Prostate gland (tissue), 2 donors: Measurements from ENCODE around the gene OS9. TPM values are rescaled to one million over a fixed set of nuclear protein-coding genes. Genes with fewer than 3 reads are reported as not detected.

Experiments used
- DNase-seq: peaks from one replicate; pipeline ENCODE4 v3.0.0-alpha.2; 2019; ENCODE audit warnings: low spot score
- H3K27ac ChIP-seq, 2 donors: fragments of 200-600 bp; sonication (generic); 2 replicates each; pipeline ENCODE4 v1.5.1; 2017 to 2019
- H3K27me3 ChIP-seq: fragments of 200-600 bp; sonication (generic); replicated peaks from 2 replicates; pipeline ENCODE4 v1.5.1; 2019; ENCODE audit not compliant: insufficient read depth
- H3K36me3 ChIP-seq, 2 donors: fragments of 200-600 bp; sonication (generic); 1 replicate in 1 of 2; 2 replicates in 1 of 2; pipeline versions ENCODE4 v1.5.1 to v1.8.1; 2017 to 2019
- H3K4me1 ChIP-seq: fragments of 200-600 bp; sonication (generic); replicated peaks from 2 replicates; pipeline ENCODE4 v1.5.1; 2019
- H3K4me3 ChIP-seq, 2 donors: fragments of 200-600 bp; sonication (generic); 2 replicates each; pipeline ENCODE4 v1.5.1; 2017 to 2019
- H3K9me3 ChIP-seq: fragments of 200-600 bp; sonication (generic); 2 replicates; pipeline ENCODE4 v1.5.1; 2017
- POLR2A ChIP-seq: fragments of 450-650 bp; IDR thresholded peaks from one replicate; pipeline ENCODE4 v1.6.1; 2016; ENCODE audit warnings: antibody characterized with exemption, mild to moderate bottlenecking
- POLR2AphosphoS5 ChIP-seq: sonication (generic); formaldehyde crosslinking; IDR thresholded peaks from one replicate; pipeline ENCODE4 v1.6.1; 2017; ENCODE audit warnings: antibody characterized with exemption
- WGBS: methylation state at CpG from one replicate; pipeline ENCODE4 v1.1.5; 2018; 5-methylcytosine and 5-hydroxymethylcytosine counted together
- intact Hi-C: fragments of 100-400 bp; cut with DNase I; formaldehyde crosslinking; loops from one replicate; pipeline ENCODE4 v1.14.2; 2022
- total RNA-seq, 2 donors: library from RNA; depleted of rRNA; stranded (reverse); fragments of >200 nt; gene quantifications; one replicate each; pipeline ENCODE4 v1.1.0, GENCODE V29; 2016
- TF ChIP-seq, protein P1 (sequence below), 4 experiments: fragments of 200-600 bp in 2 of 4; fragments of 450-650 bp in 2 of 4; sonication (generic) in 2 of 4; IDR thresholded peaks; 1 replicate in 3 of 4; 2 replicates in 1 of 4; pipeline ENCODE4 v1.5.1; 2016 to 2019; ENCODE audit warnings: antibody characterized with exemption in 4 of 4, mild to moderate bottlenecking in 2 of 4, moderate library complexity in 2 of 4

Gene OS9
- total RNA-seq, 2 donors from 2014 or later: 210 to 321 TPM

DNA sequence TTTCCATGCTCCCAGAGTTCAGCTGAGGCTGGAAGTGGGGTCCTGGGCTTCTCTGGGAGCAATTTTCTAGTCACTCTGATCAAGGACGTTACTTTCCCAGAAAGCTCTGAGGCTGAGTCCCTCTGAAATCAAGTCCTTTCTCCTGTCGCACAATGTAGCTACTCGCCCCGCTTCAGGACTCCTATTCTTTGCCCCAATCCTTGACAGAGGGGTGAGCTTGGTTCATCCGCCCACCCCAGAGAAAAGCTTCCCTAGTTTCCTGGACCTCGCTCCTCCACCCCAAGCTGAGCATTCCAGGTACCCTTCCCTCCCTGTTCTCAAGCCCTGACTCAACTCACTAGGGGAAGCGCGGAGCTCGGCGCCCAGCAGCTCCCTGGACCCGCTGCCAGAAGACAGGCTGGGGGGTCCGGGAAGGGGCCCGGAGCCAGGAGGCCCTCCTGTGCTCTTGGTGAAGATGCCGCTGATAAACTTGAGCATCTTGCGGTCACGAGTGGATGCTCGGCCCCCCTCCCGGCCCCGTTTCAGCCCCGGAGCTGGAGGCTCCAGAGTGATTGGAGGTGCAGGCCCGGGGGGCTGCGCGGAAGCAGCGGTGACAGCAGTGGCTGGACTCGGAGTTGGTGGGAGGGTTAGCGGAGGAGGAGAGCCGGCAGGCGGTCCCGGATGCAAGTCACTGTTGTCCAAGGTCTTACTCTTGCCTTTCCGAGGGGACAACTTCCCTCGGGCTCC, 43.0 kb downstream of the OS9 start:
- WGBS: 7% methylated on average over 31 of the region's 31 CpGs
- H3K4me3 ChIP-seq: peak overlapping the region in 1 of 2 donors; percentile 28
- no peak overlapping the region for H3K27ac ChIP-seq
- peaks cover 22% of the 10 kb centered on the region for H3K4me1 ChIP-seq
- no peaks in the 10 kb centered on the region for H3K36me3 ChIP-seq
- H3K27me3 ChIP-seq: peaks cover 12% of the 10 kb centered on the region
- H3K9me3 ChIP-seq: no peaks in the 10 kb centered on the region
- no peak for TF ChIP-seq POLR2A
- TF ChIP-seq, protein P1, sequence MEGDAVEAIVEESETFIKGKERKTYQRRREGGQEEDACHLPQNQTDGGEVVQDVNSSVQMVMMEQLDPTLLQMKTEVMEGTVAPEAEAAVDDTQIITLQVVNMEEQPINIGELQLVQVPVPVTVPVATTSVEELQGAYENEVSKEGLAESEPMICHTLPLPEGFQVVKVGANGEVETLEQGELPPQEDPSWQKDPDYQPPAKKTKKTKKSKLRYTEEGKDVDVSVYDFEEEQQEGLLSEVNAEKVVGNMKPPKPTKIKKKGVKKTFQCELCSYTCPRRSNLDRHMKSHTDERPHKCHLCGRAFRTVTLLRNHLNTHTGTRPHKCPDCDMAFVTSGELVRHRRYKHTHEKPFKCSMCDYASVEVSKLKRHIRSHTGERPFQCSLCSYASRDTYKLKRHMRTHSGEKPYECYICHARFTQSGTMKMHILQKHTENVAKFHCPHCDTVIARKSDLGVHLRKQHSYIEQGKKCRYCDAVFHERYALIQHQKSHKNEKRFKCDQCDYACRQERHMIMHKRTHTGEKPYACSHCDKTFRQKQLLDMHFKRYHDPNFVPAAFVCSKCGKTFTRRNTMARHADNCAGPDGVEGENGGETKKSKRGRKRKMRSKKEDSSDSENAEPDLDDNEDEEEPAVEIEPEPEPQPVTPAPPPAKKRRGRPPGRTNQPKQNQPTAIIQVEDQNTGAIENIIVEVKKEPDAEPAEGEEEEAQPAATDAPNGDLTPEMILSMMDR (IDR thresholded peaks at IDR 0.05): no peak
- no peak for TF ChIP-seq POLR2AphosphoS5
- intact Hi-C loops: no loop called here
- DNase-seq: no peak

DNA sequence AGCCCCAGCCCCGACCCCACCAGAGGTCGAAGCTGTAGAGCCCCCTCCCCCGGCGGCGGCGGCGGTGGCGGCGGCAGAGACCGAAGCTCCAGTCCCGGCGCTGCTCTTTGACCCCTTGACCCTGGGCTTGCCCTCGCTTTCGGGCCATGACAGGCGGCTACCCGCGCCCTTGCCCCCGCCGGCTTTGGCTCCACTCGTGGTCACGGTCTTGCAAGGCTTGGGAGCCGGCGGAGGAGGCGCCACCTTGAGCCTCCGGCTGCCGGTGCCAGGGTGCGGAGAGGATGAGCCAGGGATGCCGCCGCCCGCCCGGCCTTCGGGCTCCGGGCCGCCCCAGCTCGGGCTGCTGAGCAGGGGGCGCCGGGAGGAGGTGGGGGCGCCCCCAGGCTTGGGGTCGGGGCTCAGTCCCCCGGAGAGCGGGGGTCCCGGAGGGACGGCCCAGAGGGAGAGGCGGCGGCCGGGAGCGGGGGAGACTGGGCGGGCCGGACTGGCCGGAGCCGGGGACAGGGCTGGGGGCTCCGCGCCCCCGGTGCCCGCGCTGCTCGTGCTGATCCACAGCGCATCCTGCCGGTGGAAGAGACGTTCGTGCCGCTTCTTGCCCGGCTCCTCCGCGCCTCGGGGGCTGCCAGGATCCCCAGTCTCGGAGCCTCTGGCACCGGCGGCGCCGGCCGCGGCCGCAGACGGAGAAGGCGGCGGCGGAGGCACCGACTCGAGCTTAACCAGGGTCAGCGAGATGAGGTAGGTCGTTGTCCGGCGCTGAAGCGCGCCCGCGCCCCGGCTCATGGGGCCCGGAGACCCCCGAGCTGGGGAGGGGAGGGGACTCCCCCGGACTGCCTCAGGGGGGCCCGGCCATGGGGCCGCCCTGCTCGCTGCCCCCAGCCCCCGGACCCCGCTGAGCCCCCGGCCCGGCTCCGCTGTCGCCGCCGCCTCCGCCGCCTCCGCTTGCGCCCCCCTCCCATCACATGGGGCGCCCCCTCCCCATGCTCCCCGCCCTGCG, 43.8 kb downstream of the OS9 start:
- peak overlapping the region; percentile 13 to 28 for H3K4me3 ChIP-seq
- peaks cover 22% of the 10 kb centered on the region for H3K4me1 ChIP-seq
- H3K36me3 ChIP-seq: no peaks in the 10 kb centered on the region
- 18% methylated on average over 72 of the region's 110 CpGs for WGBS
- no peak for TF ChIP-seq POLR2AphosphoS5
- no peak for TF ChIP-seq POLR2A
- TF ChIP-seq, protein P1 (IDR thresholded peaks at IDR 0.05): no peak
- intact Hi-C loops: no loop called here
- no peaks in the 10 kb centered on the region for H3K9me3 ChIP-seq
- peaks cover 12% of the 10 kb centered on the region for H3K27me3 ChIP-seq
- DNase-seq: no peak
- no peak overlapping the region for H3K27ac ChIP-seq

DNA sequence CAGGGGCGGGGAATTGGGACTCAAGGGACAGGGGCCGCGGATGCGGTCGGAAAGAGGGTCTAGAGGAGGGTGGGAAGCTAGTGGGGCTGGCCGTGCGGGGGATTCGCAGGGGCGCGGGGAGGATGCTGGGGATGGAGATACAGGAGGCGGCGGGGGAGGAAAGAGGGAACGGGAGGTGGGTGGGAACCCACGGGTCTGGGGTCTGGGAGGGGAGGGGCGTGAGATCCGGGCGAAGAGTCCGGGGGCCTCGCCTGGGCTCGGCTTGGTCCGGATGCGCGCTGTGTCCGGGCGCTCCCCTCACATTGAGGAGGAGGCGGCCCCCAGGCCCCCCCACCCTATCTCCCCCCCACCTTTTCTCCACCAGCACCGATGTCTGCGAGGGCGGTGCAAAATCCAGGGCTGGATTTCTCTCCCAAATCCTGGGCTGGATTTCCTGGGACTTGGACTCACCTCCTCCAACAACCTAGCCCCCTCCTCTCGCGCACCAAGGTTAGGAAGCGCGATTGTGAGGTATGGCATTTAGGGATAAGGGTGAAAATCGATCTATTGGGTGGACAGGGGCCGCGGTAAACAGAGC, 44.8 kb downstream of the OS9 start, which contains the start of gene AGAP2:
AGAP2 (minus strand) TSS at position 82 of the 577 bp plus-strand sequence. CDS start 496 bp downstream, outside the sequence.
- Histone ChIP-seq H3K36me3 (no peaks in the 10 kb centered on the region), H3K4me3 (peak within 1 kb of the TSS; percentile 13 to 28), H3K9me3 (no peaks in the 10 kb centered on the region), H3K27me3 (peaks cover 12% of the 10 kb centered on the region), H3K27ac (no peak within 1 kb of the TSS), H3K4me1 (peaks cover 22% of the 10 kb centered on the region)
- no peak for TF ChIP-seq POLR2A
- TF ChIP-seq, protein P1 (IDR thresholded peaks at IDR 0.05): no peak
- TF ChIP-seq POLR2AphosphoS5: no peak
- 13% methylated on average over 36 of the region's 36 CpGs for WGBS
- intact Hi-C loops: no loop called here
- no peak for DNase-seq

DNA sequence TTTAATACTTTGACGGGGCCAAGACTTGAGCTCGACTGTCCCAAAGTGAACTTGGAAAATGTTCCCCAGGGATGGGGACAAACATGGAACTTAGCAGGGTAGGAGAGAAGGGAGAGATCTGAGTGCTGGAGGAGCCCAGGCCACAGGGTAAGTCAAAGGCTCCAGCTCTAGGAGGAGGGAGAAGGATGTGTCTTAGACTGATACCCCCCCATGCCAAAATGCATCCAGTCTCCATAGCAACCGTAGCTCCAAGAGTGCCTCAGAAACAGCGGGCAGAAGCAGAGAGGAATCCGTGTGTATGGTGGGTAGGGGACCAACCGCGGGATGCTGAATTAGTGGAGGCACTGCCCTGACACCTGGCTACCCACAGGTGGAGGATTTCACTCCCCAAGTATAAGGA, 45.5 kb downstream of the OS9 start:
- intact Hi-C loops: no loop called here
- Histone ChIP-seq H3K9me3 (no peaks in the 10 kb centered on the region), H3K4me3 (no peak overlapping the region), H3K36me3 (no peaks in the 10 kb centered on the region), H3K27ac (no peak overlapping the region), H3K27me3 (peaks cover 12% of the 10 kb centered on the region), H3K4me1 (peaks cover 22% of the 10 kb centered on the region)
- no peak for DNase-seq
- no peak for TF ChIP-seq POLR2A
- TF ChIP-seq, protein P1 (IDR thresholded peaks at IDR 0.05): no peak
- TF ChIP-seq POLR2AphosphoS5: no peak
- WGBS: 14% methylated on average over 7 of the region's 7 CpGs
